ENCODE data around the gene CSTB.

CSTB gene

DNA sequence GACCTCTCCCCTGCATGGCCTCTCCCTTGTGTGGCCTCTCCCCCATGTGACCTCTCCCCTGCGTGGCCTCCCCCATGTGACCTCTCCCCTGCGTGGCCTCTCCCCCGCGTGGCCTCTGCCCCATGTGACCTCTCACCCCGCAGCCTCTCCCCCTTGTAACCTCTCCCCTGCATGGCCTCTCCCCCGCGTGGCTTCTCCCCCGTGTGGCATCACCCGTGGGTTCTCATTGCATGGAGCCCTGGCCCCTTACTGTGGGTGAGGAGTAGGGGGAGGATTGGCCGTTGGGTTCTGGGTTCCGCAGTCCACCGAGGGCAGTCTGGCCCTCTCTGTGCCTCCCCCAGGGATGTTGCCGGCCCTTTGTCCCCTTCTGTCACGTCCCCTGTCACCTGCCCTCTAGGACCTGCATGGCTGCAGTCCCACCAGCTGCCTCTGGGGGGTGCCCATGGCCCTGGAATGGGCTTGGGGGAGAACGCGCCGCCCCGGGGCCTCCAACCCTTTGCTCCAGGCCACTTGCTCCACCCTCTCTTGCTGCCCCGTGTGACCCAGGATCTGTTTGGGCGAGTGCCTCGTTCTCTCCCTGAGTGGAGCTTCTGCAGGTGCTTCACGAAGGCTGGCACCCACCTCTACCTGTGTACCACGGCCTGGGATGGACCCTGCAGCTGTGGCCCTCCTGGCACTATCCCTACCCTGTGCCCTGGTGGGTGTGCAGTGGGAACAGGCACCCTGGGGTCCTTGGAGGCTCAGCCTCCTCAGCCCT, 34.6 kb upstream of the CSTB start:
- peak; percentile 66 for DNase-seq

DNA sequence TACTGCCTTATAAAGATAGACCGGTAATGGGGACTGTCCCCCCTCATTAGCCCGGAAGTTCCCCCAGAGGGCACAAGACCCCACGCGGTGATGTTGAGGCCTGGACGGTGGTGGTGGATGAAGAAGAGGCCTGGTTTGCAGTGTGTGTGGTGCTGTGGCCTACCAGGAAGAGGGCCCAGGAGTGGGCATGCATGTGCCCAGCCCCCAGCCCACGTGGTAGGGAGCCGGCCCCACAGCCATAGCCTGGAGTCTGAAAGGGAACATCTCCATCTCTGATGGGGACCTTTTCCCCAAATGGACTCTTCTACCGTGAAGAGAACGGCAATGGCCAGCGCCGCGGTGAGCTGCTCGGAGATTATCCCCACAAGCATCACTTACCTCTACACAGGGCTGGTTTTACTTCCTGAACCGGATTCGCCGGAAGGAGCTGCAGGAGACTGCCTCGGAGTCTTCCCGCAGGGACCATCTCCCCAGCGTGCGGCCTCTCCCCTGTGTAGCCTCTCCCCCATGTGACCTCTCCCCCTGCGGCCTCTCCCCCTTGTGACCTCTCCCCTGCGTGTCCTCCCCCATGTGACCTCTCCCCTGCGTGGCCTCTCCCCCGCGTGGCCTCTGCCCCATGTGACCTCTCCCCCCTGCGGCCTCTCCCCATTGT, 33.9 kb upstream of the CSTB start:
- no peak for DNase-seq

DNA sequence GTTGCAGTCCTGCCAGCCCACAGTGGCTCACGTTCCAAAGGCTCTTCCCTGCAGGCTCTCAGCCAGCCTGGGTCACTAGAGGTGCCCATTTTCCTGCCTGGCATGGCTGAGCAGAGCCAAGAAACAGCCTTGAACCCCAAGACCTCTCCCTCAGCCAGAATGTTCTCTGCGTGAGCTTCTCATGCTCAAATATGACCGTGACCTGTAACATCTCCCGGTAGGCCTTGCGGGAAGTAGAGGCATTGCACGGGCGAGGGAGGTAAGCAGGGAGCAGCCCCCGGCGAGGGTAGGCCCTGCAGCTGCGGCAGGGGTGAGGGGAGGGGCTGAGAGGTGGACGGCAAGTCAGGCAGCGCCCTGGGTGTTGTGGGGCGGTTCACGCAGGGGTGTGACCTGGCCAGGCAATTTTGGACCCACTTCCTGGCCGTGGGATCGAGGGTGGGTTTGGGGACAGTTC, 33.3 kb upstream of the CSTB start:
- DNase-seq: no peak

DNA sequence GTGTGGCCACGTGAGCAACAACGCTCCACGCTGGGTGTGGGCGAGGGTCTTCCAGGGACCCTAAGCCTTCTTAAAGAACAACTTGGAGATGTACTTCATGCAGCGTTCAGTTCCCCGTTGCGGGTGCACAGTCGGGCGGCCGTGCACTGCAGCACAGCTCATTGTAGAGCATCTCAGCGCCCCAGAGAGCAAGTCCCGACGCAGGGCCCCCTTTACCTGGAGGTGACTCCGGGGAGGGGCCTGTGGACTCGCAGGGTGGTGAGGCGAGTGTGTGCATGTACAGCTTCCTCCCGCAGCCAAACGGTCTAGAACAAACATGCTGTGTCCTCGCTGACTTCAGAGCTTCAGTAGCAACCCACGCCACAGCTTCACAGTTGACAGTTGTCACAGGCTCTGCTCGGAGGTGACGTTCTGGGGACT, 32.7 kb upstream of the CSTB start:
- no peak for DNase-seq

DNA sequence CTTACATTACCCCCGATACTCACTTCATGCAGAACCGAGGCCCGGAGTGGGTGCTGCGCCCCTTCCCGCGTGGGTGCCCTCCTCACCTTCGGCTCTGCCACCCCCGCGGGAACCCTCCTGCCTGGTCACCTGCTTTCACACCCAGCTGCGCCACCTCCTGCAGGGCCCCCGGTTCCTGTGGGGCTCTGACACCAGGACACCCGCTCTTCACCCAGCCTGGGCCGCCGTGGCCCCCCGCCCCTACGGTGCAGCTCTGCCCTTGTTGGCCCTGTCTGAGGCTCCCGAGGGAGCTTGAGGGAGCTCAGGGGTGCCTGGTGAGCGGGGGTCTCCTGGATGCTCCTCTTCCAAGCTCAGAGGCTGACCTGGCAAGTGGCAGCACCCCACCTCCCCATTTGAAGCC, 32.3 kb upstream of the CSTB start:
- DNase-seq: no peak

DNA sequence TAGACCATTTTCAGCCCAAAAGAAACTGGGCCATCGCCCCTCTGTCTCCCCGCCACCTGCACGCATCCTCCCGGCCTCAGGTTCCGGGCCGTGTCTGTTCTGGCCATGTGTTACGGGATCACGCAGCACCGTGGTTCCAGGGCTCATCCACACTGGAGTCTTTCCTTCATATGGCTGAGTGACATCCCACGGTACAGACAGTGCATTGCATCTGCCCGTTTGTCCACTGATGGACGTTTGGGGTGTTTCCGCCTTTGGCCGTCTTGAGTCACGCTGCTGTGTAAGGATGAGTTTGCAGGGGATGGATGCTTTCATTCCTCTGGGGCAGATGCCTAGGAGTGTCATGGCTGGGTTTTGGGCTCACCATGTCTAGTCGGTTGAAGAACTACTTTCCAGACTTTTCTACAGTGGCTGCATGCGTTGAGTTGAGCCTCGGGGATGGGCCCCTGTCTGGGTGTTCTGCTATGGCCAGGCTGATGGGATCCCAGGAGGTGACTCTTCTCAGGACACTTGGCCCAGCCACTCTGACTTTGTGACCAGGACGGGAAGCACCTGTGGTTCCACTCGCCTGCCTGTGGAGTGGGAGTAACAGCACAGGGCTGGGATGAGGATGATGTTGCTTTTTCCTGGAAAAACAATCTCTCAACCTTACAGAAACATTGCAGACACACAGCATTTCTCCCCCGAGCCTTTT, 30.1 kb upstream of the CSTB start:
- DNase-seq: no peak

DNA sequence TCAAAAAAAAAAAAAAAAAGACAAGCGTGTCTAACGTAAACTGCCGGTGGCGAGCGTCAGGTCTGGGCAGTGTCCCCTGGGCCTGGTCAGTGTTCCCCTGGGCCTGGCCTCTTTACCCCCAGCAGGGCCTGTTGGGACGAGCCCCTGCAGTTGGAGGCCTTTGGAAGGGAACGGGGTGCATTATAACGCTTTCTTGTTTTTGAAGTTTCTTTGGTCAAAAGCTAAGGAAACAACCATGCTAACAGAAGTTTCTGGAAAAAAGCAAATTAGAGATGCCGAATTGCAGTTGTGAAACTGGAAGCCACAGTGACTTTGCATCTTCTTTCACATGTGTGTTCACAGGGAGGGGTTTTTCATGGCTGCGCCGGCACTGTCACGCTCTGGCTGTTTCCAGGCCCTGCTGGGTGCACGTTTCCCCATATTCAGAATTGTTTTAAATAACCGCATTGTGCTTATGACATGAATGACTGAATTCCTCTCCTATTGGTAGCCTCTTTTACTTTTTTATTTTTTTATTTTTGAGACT, 29.2 kb upstream of the CSTB start:
- DNase-seq: no peak

DNA sequence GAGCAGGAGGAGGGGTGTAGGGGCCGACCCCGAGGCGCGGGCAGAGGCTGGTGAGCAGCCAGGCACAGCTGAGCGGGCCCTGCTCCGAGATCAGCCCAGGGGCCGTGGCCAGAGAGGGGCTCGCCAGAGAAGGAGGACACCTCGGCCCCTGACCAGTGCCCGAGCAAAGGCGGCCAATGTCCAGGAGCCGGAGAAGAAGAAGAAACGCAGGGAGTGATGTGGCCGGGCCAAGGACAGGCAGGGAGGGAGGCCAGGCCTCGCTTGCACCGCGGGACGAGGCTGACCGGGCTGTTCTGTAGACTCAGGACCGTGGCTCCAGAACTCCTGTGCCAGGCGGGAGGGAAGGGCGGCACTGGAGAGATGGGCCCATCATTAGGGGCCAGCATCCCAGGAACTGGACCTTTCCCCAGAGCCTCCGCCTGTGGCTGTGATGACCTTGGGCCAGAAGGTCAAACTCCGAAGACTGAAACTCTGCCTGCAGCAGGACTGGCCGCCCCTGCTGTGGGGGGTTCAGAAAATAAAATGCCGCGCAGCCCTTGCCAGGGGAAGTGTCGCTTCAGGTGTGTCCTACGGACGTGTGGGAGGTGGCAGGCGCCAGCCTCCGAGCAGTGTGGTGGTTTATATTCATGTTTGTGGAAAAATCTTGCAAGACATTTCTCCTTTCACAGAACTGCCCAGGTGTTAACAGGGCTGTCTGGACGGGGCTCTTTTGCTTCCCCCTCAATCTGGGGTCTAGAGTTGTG, 27.6 kb upstream of the CSTB start:
- DNase-seq: no peak

DNA sequence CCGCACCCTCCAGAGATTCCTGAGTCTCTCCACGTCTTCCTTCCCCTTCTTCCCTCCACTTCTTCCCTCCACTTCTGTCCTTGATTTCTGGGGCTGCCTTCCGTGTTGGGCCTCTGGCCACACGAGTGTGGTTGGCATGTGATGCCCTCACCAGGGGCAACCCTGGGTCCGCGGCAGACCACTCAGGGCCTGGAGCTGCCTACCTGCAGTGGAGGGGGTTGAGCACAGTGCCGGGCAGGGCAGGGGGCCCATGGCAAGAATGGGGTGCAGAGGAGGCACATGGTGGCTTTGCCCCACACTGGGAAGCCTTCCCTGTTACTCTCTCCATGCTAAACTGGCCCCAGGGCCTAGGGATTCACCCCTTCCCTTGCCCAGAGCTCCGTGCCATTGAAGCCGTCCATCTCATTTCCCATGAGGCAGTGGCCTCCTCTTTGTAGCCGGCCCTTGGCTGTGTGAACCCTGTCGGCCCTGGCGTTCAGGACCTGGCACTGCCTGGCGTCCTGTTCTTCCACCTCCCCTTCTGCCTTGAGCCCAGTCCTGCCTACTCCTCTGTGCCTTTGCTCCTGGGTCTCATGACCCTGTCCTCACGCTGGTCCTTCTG, 26.7 kb upstream of the CSTB start:
- DNase-seq: no peak

DNA sequence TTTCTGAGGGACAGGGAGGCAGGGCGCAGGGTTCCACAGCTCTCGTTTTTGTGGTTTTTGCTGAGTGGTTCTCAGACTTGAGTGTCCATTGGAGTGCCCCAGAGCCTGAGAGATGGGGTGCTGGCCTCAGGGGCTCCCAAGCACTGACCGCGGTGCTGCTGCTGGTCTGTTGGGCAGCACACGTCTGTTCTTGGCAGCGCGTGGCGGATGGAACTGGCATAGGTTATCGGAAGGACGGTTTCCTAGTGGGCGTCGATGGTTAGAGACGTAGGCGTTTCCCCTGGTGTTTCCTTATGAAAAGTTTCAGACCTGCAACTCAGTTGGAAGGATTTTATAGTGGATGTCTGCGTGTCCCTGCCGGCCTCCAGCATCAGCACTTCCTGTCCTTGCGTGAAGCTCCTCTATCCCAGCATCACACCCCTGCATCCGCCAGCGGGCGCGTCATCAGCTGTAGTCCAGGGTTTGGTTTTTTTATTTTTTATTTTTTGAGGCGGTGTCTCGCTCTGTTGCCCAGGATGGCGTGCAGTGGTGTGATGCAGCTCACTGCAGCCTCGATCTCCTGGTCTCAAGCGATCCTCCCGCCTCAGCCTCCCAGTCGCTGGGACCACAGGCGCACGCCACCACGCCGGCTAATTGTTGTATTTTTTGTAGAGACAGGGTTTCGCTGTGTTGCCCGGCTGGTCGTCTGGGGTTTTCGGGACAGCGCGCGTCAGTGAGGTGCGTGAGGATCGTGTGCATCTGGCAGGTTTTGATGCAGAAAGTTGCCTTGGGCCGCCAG, 25.1 kb upstream of the CSTB start:
- DNase-seq: no peak

DNA sequence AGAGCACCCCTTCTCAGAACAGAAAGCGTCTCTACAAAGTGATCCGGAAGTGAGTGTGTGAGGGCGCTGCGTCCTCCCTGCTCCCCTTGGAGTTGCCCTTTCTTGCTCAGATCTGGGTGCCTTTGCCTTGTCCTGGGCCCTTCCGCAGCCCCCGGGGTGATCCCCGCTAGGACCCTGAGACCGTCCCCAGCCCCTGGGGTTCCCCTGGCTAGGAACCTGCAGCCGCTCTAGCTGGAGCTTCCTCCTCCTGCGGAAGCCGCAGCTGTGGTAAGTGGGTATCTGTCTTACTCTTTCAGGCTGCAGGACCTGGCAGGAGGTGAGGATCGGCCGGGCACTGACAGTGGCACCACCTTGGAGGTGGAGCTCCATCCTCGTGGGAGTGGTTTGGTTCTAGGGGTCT, 24.5 kb upstream of the CSTB start:
- no peak for DNase-seq

DNA sequence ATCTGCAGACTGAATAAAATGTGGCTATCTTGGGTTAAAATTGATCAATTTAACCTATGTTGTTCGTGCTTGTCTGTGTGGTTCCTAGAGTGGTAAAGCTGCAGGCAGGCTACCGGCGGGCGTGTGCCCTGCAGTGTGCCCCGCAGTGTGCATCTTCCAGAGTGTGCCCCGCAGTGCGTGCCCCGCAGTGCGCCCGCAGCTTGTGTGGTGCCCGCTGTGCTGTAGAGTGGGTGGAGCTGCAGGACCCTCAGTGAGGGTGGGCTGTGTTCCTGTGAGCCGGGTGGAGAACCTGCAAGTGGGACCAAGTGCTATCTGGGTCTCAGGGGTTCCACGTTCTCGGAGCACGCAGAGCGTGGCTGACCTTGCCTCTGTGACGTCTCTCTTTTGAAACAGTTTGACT, 24.0 kb upstream of the CSTB start:
- no peak for DNase-seq

DNA sequence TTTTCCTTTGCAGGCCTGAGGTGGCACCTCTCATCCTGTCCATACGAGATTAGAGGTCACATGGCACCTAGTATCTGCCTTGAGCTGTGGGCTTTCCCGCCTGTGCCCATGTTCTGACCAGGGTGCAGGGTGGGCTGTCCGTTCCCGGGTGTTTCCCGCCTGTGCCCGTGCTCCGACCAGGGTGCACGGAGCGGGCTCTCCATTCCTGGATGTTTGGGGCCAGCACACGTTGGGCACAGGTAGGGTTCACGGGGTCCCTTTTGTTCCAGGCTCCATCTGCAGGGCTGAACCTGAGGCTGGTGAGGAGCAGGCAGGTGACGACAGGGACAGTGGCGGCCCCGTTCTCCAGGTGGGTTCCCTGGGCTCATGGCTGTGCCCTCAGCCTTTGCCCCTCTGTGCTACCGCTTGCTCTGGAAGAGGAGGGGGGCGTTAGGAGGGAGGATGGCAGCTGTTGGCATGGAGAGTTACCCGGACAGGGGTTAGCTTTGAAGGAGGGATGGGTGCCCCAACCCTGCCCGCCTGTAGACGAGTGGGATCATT, 23.3 kb upstream of the CSTB start:
- DNase-seq: no peak

DNA sequence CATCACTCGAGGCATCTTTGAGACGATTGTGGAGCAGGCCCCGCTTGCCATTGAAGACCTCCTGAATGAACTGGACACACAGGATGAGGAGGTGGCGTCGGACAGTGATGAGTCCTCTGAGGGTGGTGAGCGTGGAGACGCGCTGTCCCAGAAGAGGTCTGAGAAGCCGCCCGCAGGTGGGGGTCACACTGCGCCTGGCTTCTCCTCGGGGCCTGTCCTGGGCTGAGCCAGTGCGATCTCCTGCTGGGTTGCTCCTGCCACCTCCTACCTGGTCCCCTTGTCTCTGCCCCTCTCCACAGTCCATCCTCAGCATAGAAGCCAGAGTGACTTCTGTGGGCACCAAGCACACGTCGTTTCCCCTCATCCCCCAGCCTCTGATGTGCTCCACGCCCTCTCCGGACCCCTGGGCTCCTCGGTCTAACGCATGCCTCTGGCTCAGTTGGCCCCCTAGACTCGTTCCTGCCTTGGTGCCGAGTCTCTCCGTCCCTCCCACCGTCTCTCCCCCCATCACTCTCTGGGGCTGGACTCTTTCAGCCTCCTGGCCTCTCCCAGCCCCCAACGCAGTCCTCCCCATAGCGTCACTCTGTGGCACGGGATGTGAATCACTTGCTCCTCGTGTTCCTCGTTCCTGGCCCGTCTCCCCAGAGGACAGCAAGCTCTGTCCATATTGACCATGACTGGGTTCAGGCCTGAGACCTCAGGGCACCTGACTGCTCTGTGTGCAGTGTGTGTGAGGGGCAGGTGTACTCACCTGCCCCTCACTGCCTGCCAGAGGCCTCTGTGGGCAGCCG, 22.0 kb upstream of the CSTB start:
- no peak for DNase-seq

DNA sequence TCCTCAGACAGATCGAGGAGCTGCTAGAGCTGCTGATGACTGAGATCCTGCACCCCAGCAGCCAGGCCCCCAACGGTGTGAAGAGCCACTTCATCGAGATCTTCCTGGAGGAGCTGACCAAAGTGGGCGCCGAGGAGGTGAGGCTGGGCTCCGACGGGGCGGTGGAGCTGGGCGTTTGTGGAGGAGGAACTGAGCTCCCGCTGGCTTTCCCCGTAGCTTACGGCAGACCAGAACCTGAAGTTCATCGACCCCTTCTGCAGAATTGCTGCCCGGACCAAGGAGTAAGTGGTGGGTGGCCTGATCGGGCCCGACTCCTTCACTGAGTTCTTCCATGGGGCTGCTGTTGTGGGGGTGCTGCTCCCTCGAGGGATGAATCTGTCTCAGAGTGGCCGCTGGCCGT, 21.3 kb upstream of the CSTB start:
- DNase-seq: no peak

DNA sequence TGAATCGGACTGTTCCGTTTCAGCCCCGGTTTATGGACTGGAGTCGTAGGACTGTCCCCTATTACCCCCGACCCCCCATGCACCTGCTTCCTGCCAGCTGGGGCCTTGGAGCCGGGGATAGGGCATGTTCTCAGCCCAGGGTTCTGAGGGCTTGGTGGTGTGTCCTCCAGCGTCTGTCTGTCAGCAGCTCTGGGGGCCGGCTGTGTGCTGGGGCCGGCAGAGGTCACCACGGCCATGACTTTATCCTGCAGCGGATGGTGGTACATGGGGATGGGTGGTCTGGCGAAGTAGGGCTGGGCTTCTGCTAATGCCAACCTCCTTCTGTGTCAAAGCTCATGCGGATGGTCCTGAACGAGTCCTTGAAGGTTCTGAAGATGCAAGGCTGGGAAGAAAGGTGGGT, 18.7 kb upstream of the CSTB start:
- DNase-seq: no peak

DNA sequence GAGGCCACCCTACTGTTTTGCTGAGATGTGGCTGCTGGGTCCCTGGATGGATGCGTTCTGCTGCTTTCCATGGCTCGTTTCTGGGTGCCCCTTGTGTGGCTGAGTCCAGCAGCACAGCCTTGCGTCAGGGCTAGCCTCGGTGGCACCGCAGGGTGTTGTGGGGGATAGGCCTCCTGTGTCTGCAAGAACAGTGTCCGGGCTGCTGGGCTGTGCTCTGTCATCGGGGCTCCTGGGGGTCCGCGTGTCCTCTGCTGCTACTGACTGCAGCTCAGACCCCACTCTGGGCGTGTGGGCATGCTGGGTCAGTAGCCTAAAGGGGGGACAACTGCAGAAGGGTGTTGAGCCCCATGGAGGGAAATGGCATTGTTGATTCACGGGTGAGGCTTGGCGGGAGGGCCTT, 18.2 kb upstream of the CSTB start:
- DNase-seq: no peak

DNA sequence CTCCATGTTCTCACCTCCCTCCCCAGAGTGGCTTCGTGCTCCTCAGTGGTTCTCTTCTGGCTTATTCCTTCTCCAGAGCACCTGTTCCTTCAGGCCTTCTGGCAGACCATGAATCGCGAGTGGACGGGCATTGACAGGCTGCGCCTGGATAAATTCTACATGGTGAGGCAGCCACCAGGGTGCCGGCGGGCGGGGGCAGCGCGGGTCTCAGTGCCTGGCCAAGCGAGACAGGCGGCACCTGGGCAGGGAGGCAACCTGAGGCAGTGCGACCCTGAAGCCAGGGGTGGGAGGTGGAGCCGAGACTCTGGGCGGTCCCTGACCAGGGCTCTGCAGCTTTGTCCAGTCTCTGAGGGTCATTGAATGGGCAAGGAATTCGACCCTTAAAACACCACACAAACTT, 17.1 kb upstream of the CSTB start:
- DNase-seq: no peak

DNA sequence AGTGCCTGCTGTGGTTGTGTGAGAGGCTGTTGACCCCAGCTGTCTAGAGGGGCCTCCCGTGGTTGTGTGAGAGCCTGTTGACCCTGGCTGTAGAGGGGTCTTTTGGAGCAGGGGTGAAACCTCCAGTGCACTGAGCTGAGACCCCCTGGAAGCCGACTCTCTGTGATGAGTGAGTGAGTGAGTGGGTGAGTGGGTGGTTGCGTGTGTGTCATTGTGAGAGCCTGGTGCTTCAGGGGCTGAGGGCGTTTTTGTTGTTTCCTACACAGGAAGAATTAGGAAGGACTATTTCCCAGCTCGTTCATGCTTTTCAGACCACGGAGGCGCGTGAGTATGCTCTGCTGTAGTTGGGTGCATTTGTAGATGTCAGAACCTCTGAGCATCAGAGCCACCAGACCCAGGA, 16.3 kb upstream of the CSTB start:
- DNase-seq: no peak

DNA sequence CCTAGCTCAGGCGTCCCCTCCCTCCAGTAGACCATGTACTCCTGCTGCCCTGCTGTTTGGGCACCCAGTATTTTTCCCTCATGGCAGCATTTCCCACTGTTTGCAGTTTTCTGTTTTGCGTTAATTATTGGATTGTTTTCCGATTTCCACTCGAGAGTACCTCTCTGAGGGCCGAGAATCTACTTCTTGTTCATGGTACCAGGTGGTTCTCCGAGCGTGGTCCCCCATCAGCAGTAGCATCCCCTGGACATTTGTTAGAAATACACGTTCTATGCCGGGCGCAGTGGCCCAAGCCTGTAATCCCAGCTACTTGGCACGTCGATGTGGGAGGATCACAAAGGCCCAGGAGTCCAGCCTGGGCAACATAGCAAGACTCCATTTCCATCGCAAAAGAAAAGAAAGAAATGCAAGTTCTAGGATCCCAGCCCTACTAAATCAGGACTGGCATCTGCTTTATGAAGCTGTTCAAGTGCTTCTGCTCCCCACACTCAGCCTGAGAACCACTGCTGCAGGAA, 14.0 kb upstream of the CSTB start:
- DNase-seq: no peak

All from fibroblast of skin of scalp (primary cell).